ENCODE measurements around the gene CDYL.

Gene CDYL

GRCh38 chr6:4799912-4800311 lies 23.7 kb downstream of the CDYL start:
- H3K4me3 ChIP-seq (ENCODE audit: low read length) = no peak overlapping the region
- DNase-seq (ENCODE audit: low read depth, low spot score) = no peak

GRCh38 chr6:4800662-4801061 lies 24.5 kb downstream of the CDYL start:
- no peak overlapping the region for H3K4me3 ChIP-seq (ENCODE audit: low read length)

GRCh38 chr6:4801491-4802110 lies 25.4 kb downstream of the CDYL start:
- no peak overlapping the region for H3K4me3 ChIP-seq (ENCODE audit: low read length)
- no peak for DNase-seq (ENCODE audit: low read depth, low spot score)

More at GRCh38 chr6:4800662-4801061, 24.5 kb downstream of the CDYL start:
- no peak for DNase-seq (ENCODE audit: low read depth, low spot score)

GRCh38 chr6:4802312-4802935 lies 26.2 kb downstream of the CDYL start:
- H3K4me3 ChIP-seq (ENCODE audit: low read length) = no peak overlapping the region
- DNase-seq (ENCODE audit: low read depth, low spot score) = no peak

GRCh38 chr6:4803343-4803744 lies 27.1 kb downstream of the CDYL start:
- H3K4me3 ChIP-seq (ENCODE audit: low read length) = no peak overlapping the region
- no peak for DNase-seq (ENCODE audit: low read depth, low spot score)

- H3K4me3 ChIP-seq (ENCODE audit: low read length) = no peak overlapping the region
- no peak for DNase-seq (ENCODE audit: low read depth, low spot score)
Measured at GRCh38 chr6:4804095-4804494, 27.9 kb downstream of the CDYL start.

GRCh38 chr6:4805553-4806336 lies 29.5 kb downstream of the CDYL start:
- H3K4me3 ChIP-seq (ENCODE audit: low read length) = no peak overlapping the region
- no peak for DNase-seq (ENCODE audit: low read depth, low spot score)

GRCh38 chr6:4806337-4806725 lies 30.1 kb downstream of the CDYL start:
- DNase-seq (ENCODE audit: low read depth, low spot score) = no peak
- H3K4me3 ChIP-seq (ENCODE audit: low read length) = no peak overlapping the region

GRCh38 chr6:4806791-4807190 lies 30.6 kb downstream of the CDYL start:
- DNase-seq (ENCODE audit: low read depth, low spot score) = no peak
- no peak overlapping the region for H3K4me3 ChIP-seq (ENCODE audit: low read length)

- no peak for DNase-seq (ENCODE audit: low read depth, low spot score)
Measured at GRCh38 chr6:4808396-4808795, 32.2 kb downstream of the CDYL start.

GRCh38 chr6:4809999-4810918 lies 34.1 kb downstream of the CDYL start:
- no peak for DNase-seq (ENCODE audit: low read depth, low spot score)

More at GRCh38 chr6:4808396-4808795, 32.2 kb downstream of the CDYL start:
- no peak overlapping the region for H3K4me3 ChIP-seq (ENCODE audit: low read length)

GRCh38 chr6:4812068-4812467 lies 35.9 kb downstream of the CDYL start:
- no peak for DNase-seq (ENCODE audit: low read depth, low spot score)
- no peak overlapping the region for H3K4me3 ChIP-seq (ENCODE audit: low read length)

More at GRCh38 chr6:4809999-4810918, 34.1 kb downstream of the CDYL start:
- no peak overlapping the region for H3K4me3 ChIP-seq (ENCODE audit: low read length)

GRCh38 chr6:4813055-4813454 lies 36.9 kb downstream of the CDYL start:
- H3K4me3 ChIP-seq (ENCODE audit: low read length) = no peak overlapping the region
- DNase-seq (ENCODE audit: low read depth, low spot score) = no peak

- no peak for DNase-seq (ENCODE audit: low read depth, low spot score)
- no peak overlapping the region for H3K4me3 ChIP-seq (ENCODE audit: low read length)
Measured at GRCh38 chr6:4814212-4814611, 38.0 kb downstream of the CDYL start.

- DNase-seq (ENCODE audit: low read depth, low spot score) = no peak
- no peak overlapping the region for H3K4me3 ChIP-seq (ENCODE audit: low read length)
Measured at GRCh38 chr6:4814987-4815386, 38.8 kb downstream of the CDYL start.

- DNase-seq (ENCODE audit: low read depth, low spot score) = no peak
- H3K4me3 ChIP-seq (ENCODE audit: low read length) = no peak overlapping the region
Measured at GRCh38 chr6:4815584-4815983, 39.4 kb downstream of the CDYL start.

GRCh38 chr6:4816904-4817303 lies 40.7 kb downstream of the CDYL start:
- no peak overlapping the region for H3K4me3 ChIP-seq (ENCODE audit: low read length)
- DNase-seq (ENCODE audit: low read depth, low spot score) = no peak

- DNase-seq (ENCODE audit: low read depth, low spot score) = no peak
- H3K4me3 ChIP-seq (ENCODE audit: low read length) = no peak overlapping the region
Measured at GRCh38 chr6:4817551-4817950, 41.3 kb downstream of the CDYL start.

- H3K4me3 ChIP-seq (ENCODE audit: low read length) = no peak overlapping the region
- no peak for DNase-seq (ENCODE audit: low read depth, low spot score)
Measured at GRCh38 chr6:4818272-4818938, 42.2 kb downstream of the CDYL start.

All from Jurkat, Clone E6-1 (cell line).